Muscle of leg (tissue), 11 donors: Measurements from ENCODE around the gene UBE2K. TPM values are rescaled to one million over a fixed set of nuclear protein-coding genes. Genes with fewer than 3 reads are reported as not detected.
"Not testable (repeated sequence)": the region's sequence is repeated elsewhere in the genome, so short reads cannot be mapped to it uniquely, and the experiment has no call there.

ENCODE experiments used
- DNase-seq: peaks from one replicate; pipeline ENCODE4 v3.0.0; 2013
- H3K27ac ChIP-seq: one replicate; pipeline ENCODE4 v1.5.1; 2013; ENCODE audit warnings: mild to moderate bottlenecking, low read length, control low read depth
- H3K27me3 ChIP-seq: one replicate; pipeline ENCODE4 v1.6.1; 2013; ENCODE audit warnings: low read length; ENCODE audit not compliant: control insufficient read depth, insufficient read depth
- H3K36me3 ChIP-seq: one replicate; pipeline ENCODE4 v1.6.1; 2013; ENCODE audit warnings: low read length; ENCODE audit not compliant: control insufficient read depth, insufficient read depth
- H3K4me1 ChIP-seq: one replicate; pipeline ENCODE4 v1.6.1; 2013; ENCODE audit warnings: low read length; ENCODE audit not compliant: control insufficient read depth, insufficient read depth
- H3K4me3 ChIP-seq: one replicate; pipeline ENCODE4 v1.5.1; 2013; ENCODE audit warnings: low read length, control low read depth
- H3K9me3 ChIP-seq: replicated peaks from 2 replicates; pipeline ENCODE4 v1.6.1; 2013; ENCODE audit warnings: low read depth, low read length; ENCODE audit not compliant: control insufficient read depth
- WGBS: methylation state at CpG from one replicate; pipeline ENCODE4 v1.1.5; 2013; ENCODE audit warnings: missing lambda C conversion rate; ENCODE audit not compliant: insufficient coverage; 5-methylcytosine and 5-hydroxymethylcytosine counted together
- polyA plus RNA-seq, 8 donors: library from polyadenylated mRNA; unstranded; fragments of 120-200 nt; gene quantifications; one replicate each; pipeline versions ENCODE4 v1.2.1 to v1.2.3, GENCODE V29; 2013; ENCODE audit warnings: inconsistent platforms in 1 of 8, low replicate concordance in 1 of 8; ENCODE audit not compliant: insufficient read length in 8 of 8, insufficient read depth in 1 of 8
- total RNA-seq: library from RNA; stranded (reverse); fragments of 120-200 nt; gene quantifications from one replicate; pipeline ENCODE4 v1.2.4, GENCODE V29; 2013

The UBE2K gene
- total and polyA plus RNA-seq, 9 donors, result 16.0 to 68.3 (median 51.1) TPM

GRCh38 chr4:39657465-39657864 lies 40.5 kb upstream of the UBE2K start:
- WGBS, result 78% methylated on average over 3 of the region's 6 CpGs
- Histone ChIP-seq H3K27me3 (no peaks in the 10 kb centered on the region), H3K36me3 (no peaks in the 10 kb centered on the region), H3K4me3 (no peak overlapping the region), H3K27ac (no peak overlapping the region), H3K9me3 (no peaks in the 10 kb centered on the region), H3K4me1 (no peaks in the 10 kb centered on the region)
- no peak for DNase-seq

GRCh38 chr4:39658756-39659155 lies 39.2 kb upstream of the UBE2K start:
- H3K36me3 ChIP-seq, result no peaks in the 10 kb centered on the region
- no peak for DNase-seq
- H3K27me3 ChIP-seq, result no peaks in the 10 kb centered on the region
- H3K4me1 ChIP-seq, result no peaks in the 10 kb centered on the region
- no peak overlapping the region for H3K27ac ChIP-seq
- no peak overlapping the region for H3K4me3 ChIP-seq
- H3K9me3 ChIP-seq, result no peaks in the 10 kb centered on the region
- WGBS, result no CpG with 5 or more reads among the region's 3 CpGs

DNA sequence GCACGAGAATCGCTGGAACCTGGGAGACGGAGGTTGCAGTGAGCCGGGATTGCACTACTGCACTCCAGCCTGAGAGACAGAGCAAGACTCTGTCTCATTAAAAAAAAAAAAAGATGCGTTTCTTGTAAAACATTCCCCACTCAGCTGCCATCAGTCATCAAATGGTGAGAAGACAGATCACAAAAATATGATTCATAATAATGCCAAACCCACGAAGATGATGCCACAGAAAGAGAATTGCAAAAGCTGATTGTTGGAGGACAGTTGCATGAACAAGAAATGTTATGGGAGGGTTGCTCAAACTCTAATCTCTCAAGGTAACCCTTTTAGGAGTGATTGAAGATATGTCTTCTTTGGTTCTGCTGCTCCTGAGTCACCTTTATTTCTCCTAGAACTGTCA lies 37.9 kb upstream of the UBE2K start:
- Histone ChIP-seq H3K4me3 (no peak overlapping the region), H3K36me3 (no peaks in the 10 kb centered on the region), H3K4me1 (no peaks in the 10 kb centered on the region), H3K27me3 (no peaks in the 10 kb centered on the region), H3K9me3 (no peaks in the 10 kb centered on the region), H3K27ac (no peak overlapping the region)
- DNase-seq, result no peak
- WGBS, result 89% methylated on average over 3 of the region's 6 CpGs

- Histone ChIP-seq H3K9me3 (no peaks in the 10 kb centered on the region), H3K4me1 (no peaks in the 10 kb centered on the region), H3K27me3 (no peaks in the 10 kb centered on the region), H3K36me3 (no peaks in the 10 kb centered on the region), H3K27ac (no peak overlapping the region), H3K4me3 (no peak overlapping the region)
- no CpG with 5 or more reads among the region's 6 CpGs for WGBS
- DNase-seq, result no peak
These were observed 37.2 kb upstream of the UBE2K start for GRCh38 chr4:39660757-39661156.

DNA sequence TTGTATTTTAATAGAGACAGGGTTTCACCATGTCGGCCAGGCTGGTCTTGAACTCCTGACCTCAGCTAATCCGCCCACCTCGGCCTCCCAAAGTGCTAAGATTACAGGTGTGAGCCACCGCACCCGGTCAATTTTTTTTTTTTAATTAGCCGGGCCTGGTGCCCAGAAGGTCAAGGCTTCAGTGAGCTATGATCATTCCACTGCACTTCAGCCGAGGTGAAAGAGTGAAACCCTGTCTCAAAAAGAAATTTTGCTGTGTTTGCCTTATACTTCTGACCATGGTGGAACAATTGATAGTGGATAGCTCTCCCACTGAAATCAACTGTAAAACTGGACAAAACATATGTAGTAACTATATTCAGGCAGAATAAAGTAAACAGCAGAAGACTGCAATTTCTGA lies 35.3 kb upstream of the UBE2K start:
- Histone ChIP-seq H3K9me3 (no peaks in the 10 kb centered on the region), H3K27ac (no peak overlapping the region), H3K4me1 (no peaks in the 10 kb centered on the region), H3K36me3 (no peaks in the 10 kb centered on the region), H3K4me3 (no peak overlapping the region), H3K27me3 (no peaks in the 10 kb centered on the region)
- DNase-seq, result no peak
- WGBS, result 84% methylated on average over 6 of the region's 7 CpGs

DNA sequence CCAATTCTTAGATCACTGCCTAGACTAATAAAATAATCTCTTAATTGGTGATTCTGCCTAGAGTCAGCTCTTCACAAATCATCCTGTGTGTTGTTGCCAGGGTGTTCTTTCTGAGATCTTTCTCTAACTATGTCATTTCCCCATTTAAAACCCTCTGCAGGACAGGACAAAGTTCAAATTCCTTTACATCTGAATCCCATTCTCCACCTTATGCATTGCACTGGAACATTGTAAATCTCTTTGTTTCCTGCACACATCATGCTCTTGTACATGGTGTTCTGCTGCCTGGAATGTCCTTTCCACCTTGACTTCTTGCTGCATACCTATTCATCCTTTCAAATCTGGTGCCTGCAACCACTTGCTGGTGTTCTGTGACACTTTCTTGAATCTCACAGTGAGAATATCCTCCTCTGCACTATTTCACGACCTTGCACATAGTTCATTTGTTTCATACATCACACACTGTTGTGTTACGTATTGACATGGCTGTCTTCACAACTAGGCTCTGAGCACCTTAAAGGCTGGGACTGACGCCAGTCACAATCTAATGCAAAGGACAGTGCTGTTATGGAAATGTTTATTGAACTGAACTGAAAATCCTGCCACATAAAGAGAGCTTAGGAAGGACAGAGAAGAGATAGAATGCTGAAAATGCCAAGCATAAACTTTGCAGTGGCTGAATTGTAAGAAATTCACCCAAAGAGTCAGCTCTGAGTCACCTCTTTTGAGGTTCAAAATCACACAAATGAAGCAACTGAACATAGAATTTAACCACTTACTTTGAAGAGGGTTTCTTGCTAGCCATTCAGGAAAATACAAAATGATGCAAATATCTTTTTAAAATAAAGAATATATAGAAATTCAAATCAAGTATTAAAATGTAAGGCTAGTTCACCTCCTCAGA lies 32.9 kb upstream of the UBE2K start:
- WGBS, result 60% methylated on average over 1 of the region's 3 CpGs
- no peaks in the 10 kb centered on the region for H3K4me1 ChIP-seq
- H3K4me3 ChIP-seq, result no peak overlapping the region
- no peak for DNase-seq
- H3K36me3 ChIP-seq, result no peaks in the 10 kb centered on the region
- no peaks in the 10 kb centered on the region for H3K27me3 ChIP-seq
- no peaks in the 10 kb centered on the region for H3K9me3 ChIP-seq
- H3K27ac ChIP-seq, result no peak overlapping the region

DNA sequence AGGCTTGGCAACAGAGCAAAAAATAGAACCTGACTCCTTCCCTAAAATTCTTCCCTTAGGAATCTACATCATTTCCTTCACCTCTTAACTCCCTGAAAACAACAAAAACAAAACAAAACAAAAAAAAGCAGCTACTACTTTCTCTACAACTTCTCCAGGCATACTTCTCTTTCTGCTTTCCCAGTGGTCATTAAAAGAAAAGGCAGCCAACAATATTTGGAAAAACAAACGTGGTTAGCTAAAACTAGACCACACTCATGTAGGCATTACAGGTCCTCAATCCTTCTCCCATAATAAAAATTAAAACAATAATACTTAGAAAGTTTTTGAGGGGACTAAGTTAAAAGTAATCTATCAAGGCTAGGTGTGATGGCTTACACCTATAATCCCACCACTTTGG lies 30.2 kb upstream of the UBE2K start:
- H3K27ac ChIP-seq, result no peak overlapping the region
- DNase-seq, result peak; percentile 40
- H3K27me3 ChIP-seq, result no peaks in the 10 kb centered on the region
- no peak overlapping the region for H3K4me3 ChIP-seq
- WGBS, result no CpG with 5 or more reads among the region's 1 CpG
- no peaks in the 10 kb centered on the region for H3K9me3 ChIP-seq
- H3K4me1 ChIP-seq, result no peaks in the 10 kb centered on the region
- H3K36me3 ChIP-seq, result no peaks in the 10 kb centered on the region

DNA sequence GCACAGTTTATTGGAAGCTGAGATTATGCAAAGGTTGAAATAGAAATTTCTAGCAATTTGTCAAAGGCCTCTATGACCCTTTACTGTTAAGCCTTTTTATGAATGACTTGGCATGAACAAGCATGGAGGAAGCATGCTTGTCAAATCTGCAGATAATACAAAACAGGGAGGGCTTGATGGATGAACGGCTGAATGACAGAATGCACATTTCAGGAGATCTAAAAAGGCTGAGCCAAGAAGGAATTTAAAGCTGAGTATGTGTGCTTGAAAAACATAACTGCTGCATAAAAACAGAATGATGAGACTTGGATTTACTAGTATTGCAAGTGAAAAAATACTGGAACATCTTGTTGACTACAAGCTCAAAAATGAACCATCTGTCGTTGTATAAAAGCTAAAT lies 29.0 kb upstream of the UBE2K start:
- no peak for DNase-seq
- H3K9me3 ChIP-seq, result no peaks in the 10 kb centered on the region
- no peaks in the 10 kb centered on the region for H3K36me3 ChIP-seq
- H3K4me1 ChIP-seq, result no peaks in the 10 kb centered on the region
- H3K27me3 ChIP-seq, result no peaks in the 10 kb centered on the region
- WGBS, result 21% methylated on average over 1 of the region's 2 CpGs
- no peak overlapping the region for H3K27ac ChIP-seq
- no peak overlapping the region for H3K4me3 ChIP-seq

DNA sequence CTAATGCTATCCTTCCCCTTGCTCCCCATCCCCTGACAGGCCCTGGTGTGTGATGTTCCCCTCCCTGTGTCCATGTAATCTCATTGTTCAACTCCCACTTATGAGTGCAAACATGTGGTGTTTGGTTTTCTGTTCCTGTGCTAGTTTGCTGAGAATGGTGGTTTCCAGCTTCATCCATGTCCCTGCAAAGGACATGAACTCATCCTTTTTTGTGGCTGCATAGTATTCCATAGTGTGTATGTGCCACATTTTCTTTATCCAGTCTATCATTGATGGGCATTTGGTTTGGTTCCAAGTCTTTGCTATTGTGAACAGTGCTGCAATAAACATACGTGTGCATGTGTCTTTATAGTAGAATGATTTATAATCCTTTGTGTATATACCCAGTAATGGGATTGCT lies 27.6 kb upstream of the UBE2K start:
- WGBS, result no CpG with 5 or more reads among the region's 1 CpG
- H3K4me3 ChIP-seq, H3K9me3 ChIP-seq, H3K27me3 ChIP-seq, DNase-seq, H3K4me1 ChIP-seq, H3K36me3 ChIP-seq, H3K27ac ChIP-seq: not testable (repeated sequence)

DNA sequence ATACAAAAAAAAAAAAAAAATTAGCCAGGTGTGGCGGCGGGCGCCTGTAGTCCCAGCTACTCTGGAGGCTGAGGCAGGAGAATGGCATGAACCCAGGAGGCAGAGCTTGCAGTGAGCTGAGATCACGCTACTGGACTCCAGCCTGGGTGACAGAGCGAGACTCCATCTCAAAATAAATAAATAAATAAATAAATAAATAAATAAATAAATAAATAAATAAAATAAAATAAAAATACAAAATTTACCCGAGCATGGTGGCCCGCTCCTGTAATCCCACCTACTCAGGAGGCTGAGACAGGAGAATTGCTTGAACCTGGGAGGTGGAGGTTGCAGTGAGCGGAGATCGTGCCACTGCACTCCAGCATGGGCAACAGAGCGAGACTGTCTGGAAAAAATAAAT lies 22.3 kb upstream of the UBE2K start:
- not testable (repeated sequence) for H3K27me3 ChIP-seq, H3K4me3 ChIP-seq, H3K9me3 ChIP-seq, H3K27ac ChIP-seq, H3K4me1 ChIP-seq, DNase-seq, H3K36me3 ChIP-seq
- WGBS, result no CpG with 5 or more reads among the region's 10 CpGs

DNA sequence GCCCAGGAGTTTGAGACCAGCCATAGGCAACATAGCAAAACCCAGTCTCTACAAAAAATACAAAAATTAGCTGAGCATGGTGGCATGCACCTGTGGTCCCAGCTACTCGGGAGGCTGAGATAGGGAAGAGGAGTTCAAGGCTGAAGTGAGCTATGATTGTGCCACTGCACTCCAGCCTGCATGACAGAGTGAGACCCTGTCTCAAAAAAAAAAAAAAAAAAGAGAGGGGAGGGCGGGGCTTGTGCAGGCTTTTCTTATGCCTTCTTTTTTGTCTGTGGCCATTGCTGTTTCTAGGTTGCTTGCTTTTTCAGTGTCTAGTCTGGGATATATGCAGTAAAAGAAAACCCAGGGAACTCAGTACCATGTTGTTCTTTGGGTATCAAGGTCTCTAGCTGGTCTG lies 16.9 kb upstream of the UBE2K start:
- H3K9me3 ChIP-seq, DNase-seq, H3K27me3 ChIP-seq, H3K36me3 ChIP-seq, H3K4me3 ChIP-seq, H3K4me1 ChIP-seq, H3K27ac ChIP-seq: not testable (repeated sequence)
- WGBS, result 100% methylated on average over 1 of the region's 2 CpGs
